ENCODE results near the gene PCDHGB1.
"Not testable (repeated sequence)": the region's sequence is repeated elsewhere in the genome, so short reads cannot be mapped to it uniquely, and the experiment has no call there.

PCDHGB1 gene

GRCh38 chr5:141349917-141350619, at the start of gene PCDHGB1:
TSS of gene PCDHGB1 (plus strand) at chr5:141350099. CDS start at chr5:141350261, 162 bp downstream.
- no peak for DNase-seq (ENCODE audit: low read depth in 2 of 2)

- DNase-seq (ENCODE audit: low read depth in 2 of 2): no peak
Measured at GRCh38 chr5:141303756-141304155, 46.1 kb upstream of the PCDHGB1 start, which contains the start of gene SLC25A2. TSS of gene SLC25A2 (minus strand) at chr5:141304049. CDS start at chr5:141303865, 184 bp downstream.

- no peak for DNase-seq (ENCODE audit: low read depth in 2 of 2)
Measured at GRCh38 chr5:141306630-141307029, 43.3 kb upstream of the PCDHGB1 start.

- DNase-seq (ENCODE audit: low read depth in 2 of 2): no peak
Measured at GRCh38 chr5:141313711-141314110, 36.2 kb upstream of the PCDHGB1 start.

GRCh38 chr5:141316963-141317362, 32.9 kb upstream of the PCDHGB1 start:
- not testable (repeated sequence) for DNase-seq (ENCODE audit: low read depth in 2 of 2)

GRCh38 chr5:141319202-141319601, 30.7 kb upstream of the PCDHGB1 start:
- DNase-seq (ENCODE audit: low read depth in 2 of 2): no peak

GRCh38 chr5:141319699-141320098, 30.2 kb upstream of the PCDHGB1 start:
- DNase-seq (ENCODE audit: low read depth in 2 of 2): no peak

- DNase-seq (ENCODE audit: low read depth in 2 of 2): peak; percentile 83 to 86
Measured at GRCh38 chr5:141320225-141321169, 29.4 kb upstream of the PCDHGB1 start, which contains the start of gene TAF7. TSS of gene TAF7 (minus strand) at chr5:141320784. CDS start at chr5:141320044, 740 bp downstream.

- DNase-seq (ENCODE audit: low read depth in 2 of 2): no peak
Measured at GRCh38 chr5:141322261-141322660, 27.6 kb upstream of the PCDHGB1 start.

GRCh38 chr5:141326088-141326854, 23.6 kb upstream of the PCDHGB1 start:
- peak; percentile 45 to 51 for DNase-seq (ENCODE audit: low read depth in 2 of 2)

GRCh38 chr5:141328231-141328630, 21.7 kb upstream of the PCDHGB1 start:
- no peak for DNase-seq (ENCODE audit: low read depth in 2 of 2)

GRCh38 chr5:141330299-141331080, 19.4 kb upstream of the PCDHGB1 start, which contains the start of gene PCDHGA1:
TSS of gene PCDHGA1 (plus strand) at chr5:141330514.
- DNase-seq (ENCODE audit: low read depth in 2 of 2): no peak

GRCh38 chr5:141332571-141332970, 17.3 kb upstream of the PCDHGB1 start:
- not testable (repeated sequence) for DNase-seq (ENCODE audit: low read depth in 2 of 2)

GRCh38 chr5:141338538-141339306, 11.2 kb upstream of the PCDHGB1 start, which contains the start of gene PCDHGA2:
TSS of gene PCDHGA2 (plus strand) at chr5:141338760.
- no peak for DNase-seq (ENCODE audit: low read depth in 2 of 2)

- DNase-seq (ENCODE audit: low read depth in 2 of 2): not testable (repeated sequence)
Measured at GRCh38 chr5:141340781-141341354, 9.0 kb upstream of the PCDHGB1 start.

GRCh38 chr5:141342773-141343172, 7.1 kb upstream of the PCDHGB1 start:
- no peak for DNase-seq (ENCODE audit: low read depth in 2 of 2)

GRCh38 chr5:141343242-141343952, 6.5 kb upstream of the PCDHGB1 start, which contains the start of gene PCDHGA3:
TSS of gene PCDHGA3 (plus strand) at chr5:141343829. CDS start at chr5:141344034, 205 bp downstream.
- no peak for DNase-seq (ENCODE audit: low read depth in 2 of 2)

GRCh38 chr5:141343953-141344463, 5.9 kb upstream of the PCDHGB1 start:
- DNase-seq (ENCODE audit: low read depth in 2 of 2): no peak

GRCh38 chr5:141345327-141345726, 4.6 kb upstream of the PCDHGB1 start:
- DNase-seq (ENCODE audit: low read depth in 2 of 2): no peak
